NT2/D1 (cell line): ENCODE measurements around the gene MON1A.

Source experiments
- SUZ12 ChIP-seq: IDR thresholded peaks from 2 replicates; pipeline ENCODE4 v1.6.1; 2011; ENCODE audit not compliant: insufficient read length, insufficient read depth; ENCODE audit errors: extremely low read depth
- YY1 ChIP-seq: IDR thresholded peaks from 2 replicates; pipeline ENCODE4 v1.6.1; 2011; ENCODE audit not compliant: insufficient read length, insufficient read depth
- ZNF274 ChIP-seq: IDR thresholded peaks from 2 replicates; pipeline ENCODE4 v1.6.1; 2011; ENCODE audit warnings: mild to moderate bottlenecking, low read depth, low read length

DNA sequence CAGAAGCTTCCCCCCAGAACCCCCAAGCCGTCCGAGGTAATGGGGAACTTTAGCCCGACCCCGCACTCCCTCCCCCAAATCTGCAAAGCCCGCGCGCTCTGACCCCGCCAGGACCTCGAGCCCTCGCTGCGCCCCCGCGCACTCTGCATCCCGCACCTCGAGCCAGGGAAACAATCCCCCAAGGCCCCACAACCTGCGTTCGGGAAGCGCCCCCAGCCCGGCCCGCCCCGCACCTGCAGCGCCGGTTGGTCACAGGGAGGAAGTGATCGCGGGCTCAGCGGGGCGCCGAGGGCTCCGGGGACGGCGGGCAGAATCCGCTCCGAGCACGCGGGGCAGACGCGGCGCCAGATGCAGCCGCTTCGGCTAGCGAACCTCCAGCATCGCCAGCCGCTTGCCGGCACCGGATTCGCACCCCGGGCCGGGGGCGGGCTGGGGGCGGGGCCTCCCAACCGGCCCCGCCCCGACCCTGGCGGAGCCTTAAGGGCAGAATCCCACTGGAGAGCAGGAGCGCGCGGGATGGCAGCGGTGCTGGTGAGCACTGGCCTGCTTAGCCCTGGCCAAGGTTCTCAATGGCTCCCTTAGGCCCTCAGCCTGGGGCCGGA, 60.0 kb downstream of the MON1A start, which contains the start of gene CAMKV:
- TF ChIP-seq ZNF274 = no peak
- no peak for TF ChIP-seq YY1
- TF ChIP-seq SUZ12 = no peak
